Right lobe of liver (tissue), 4 donors: Measurements from ENCODE around the gene ERCC6L2.

Experiments
- CTCF ChIP-seq, 4 donors: fragments of 200-600 bp in 3 of 4; fragments of 450-650 bp in 1 of 4; IDR thresholded peaks; one replicate each; pipeline versions ENCODE4 v1.5.1 to v1.8.0; 2016 to 2022; ENCODE audit warnings: antibody characterized with exemption in 4 of 4, mild to moderate bottlenecking in 2 of 4
- POLR2A ChIP-seq: fragments of 450-650 bp; IDR thresholded peaks from one replicate; pipeline ENCODE4 v1.6.1; 2017; ENCODE audit warnings: antibody characterized with exemption, mild to moderate bottlenecking
- donor health status: DM: no; HTN: no; CAD: no.
- donor health status: DM: no; HTN: no; CAD: no.
- donor health status: DM: no; HTN: yes; CAD: no.

GRCh38 chr9:96006296-96006879, 130.9 kb downstream of the ERCC6L2 start:
- no peak for TF ChIP-seq CTCF (IDR thresholded peaks at IDR 0.05)
- TF ChIP-seq POLR2A: no peak
